GM10248 (cell line): Measurements from ENCODE around the gene NT5DC4.

Source experiments
- CTCF ChIA-PET: fragments of 300-600 bp; sonication (Branson Sonifier 250); formaldehyde crosslinking; extraction: SDS; loops from one replicate; lab custom pipeline; 2021; ENCODE audit warnings: antibody characterized with exemption; lab: Yijun Ruan, JAX
- POLR2A ChIA-PET: fragments of 350-650 bp; sonication (Branson Sonifier 250); formaldehyde crosslinking; extraction: SDS; loops from one replicate; lab custom pipeline; 2020; ENCODE audit warnings: antibody characterized with exemption; lab: Yijun Ruan, JAX
- DNase-seq: peaks from one replicate; pipeline ENCODE4 v3.0.0; 2012; ENCODE audit errors: extremely low spot score
- TF ChIP-seq, protein P1 (sequence below): IDR thresholded peaks from 2 replicates; pipeline ENCODE4 v1.5.1; 2012; ENCODE audit warnings: mild to moderate bottlenecking, low read depth; ENCODE audit errors: extremely low read depth, missing control alignments, control extremely low read depth

The NT5DC4 gene

DNA sequence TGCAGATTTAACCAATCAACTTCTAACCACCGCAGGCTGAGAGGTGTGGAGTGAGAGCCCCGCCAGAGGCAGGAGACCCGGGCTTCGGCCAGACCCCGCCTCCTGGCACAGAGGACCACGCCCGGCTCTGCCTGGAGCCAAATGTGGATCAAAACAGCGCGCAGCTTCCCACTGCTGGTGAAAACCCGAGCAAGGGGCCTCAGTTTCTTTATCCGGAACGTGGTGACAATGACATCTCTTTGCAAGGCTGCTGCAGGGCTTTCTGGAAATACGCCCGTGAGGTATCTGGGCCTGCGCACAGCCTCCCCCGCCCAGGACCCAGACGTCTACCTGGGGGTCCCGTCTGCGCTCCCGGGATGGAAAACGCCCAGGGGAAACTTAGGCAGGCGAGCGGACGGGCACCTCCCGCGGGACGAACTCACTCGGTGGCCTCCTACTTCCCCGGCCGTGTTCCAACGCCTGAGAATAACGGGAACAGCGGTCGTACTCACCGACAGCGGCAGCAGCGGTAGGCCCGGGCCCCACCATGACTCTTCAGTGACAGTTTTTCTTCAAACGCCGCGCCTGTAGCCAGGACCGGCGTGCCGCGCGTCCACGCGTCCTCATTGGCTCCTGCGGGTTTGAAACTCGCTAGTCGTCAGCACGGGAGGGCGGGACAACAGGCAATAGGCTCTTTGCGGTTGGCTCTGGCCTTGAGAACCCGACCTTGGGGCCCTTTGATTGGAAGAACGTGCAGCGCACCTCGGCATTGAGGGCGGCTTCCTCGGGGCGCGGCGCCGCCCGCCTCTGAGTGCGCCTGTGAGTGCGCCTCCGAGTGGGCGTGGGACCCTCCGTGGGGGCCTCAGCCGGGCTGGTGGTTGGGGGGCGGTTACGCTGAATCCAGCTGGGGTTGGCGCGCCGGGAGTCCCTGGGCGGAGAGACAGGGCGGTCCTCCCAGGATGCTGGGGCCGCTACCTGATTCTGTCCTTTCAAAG is 43.5 kb downstream of the NT5DC4 start, which contains the start of gene CKAP2L:
Gene CKAP2L, minus strand, starts transcription at position 539 of the 974 bp plus-strand sequence. Its CDS starts 11 bp downstream, at position 528.
- POLR2A ChIA-PET = no interaction called here
- CTCF ChIA-PET = interaction anchor here (0.8 to 4.6 kb wide), 6 partner anchors 10 to 410 kb away, joined by 3 to 23 read pairs (median 3); partner anchors contain the start of gene PSD4
- TF ChIP-seq, protein P1, sequence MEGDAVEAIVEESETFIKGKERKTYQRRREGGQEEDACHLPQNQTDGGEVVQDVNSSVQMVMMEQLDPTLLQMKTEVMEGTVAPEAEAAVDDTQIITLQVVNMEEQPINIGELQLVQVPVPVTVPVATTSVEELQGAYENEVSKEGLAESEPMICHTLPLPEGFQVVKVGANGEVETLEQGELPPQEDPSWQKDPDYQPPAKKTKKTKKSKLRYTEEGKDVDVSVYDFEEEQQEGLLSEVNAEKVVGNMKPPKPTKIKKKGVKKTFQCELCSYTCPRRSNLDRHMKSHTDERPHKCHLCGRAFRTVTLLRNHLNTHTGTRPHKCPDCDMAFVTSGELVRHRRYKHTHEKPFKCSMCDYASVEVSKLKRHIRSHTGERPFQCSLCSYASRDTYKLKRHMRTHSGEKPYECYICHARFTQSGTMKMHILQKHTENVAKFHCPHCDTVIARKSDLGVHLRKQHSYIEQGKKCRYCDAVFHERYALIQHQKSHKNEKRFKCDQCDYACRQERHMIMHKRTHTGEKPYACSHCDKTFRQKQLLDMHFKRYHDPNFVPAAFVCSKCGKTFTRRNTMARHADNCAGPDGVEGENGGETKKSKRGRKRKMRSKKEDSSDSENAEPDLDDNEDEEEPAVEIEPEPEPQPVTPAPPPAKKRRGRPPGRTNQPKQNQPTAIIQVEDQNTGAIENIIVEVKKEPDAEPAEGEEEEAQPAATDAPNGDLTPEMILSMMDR = no peak

DNA sequence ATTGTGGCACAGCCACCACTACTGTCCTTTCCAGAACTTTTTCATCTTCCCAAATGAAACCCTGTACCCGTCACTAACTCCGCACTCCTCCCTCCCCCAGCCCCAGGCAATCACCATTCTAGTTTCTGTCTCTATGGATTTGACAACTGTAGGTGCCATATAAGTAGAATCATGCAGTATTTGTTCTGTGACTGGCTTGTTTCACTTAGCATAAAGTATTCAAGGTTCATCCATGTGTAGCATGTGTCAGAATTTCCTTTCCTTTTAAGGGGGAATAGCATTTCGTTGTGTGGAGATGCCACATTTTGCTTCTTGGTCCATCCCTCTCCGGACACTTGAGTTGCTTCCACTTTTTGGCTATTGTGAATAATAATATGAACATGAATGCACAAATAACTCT is 44.4 kb downstream of the NT5DC4 start:
- DNase-seq = no peak
- POLR2A ChIA-PET = no interaction called here
- CTCF ChIA-PET = no interaction called here
- TF ChIP-seq, protein P1 = no peak

More for the DNA sequence above, 43.5 kb downstream of the NT5DC4 start, which contains the start of gene CKAP2L:
- peak; percentile 97 for DNase-seq

DNA sequence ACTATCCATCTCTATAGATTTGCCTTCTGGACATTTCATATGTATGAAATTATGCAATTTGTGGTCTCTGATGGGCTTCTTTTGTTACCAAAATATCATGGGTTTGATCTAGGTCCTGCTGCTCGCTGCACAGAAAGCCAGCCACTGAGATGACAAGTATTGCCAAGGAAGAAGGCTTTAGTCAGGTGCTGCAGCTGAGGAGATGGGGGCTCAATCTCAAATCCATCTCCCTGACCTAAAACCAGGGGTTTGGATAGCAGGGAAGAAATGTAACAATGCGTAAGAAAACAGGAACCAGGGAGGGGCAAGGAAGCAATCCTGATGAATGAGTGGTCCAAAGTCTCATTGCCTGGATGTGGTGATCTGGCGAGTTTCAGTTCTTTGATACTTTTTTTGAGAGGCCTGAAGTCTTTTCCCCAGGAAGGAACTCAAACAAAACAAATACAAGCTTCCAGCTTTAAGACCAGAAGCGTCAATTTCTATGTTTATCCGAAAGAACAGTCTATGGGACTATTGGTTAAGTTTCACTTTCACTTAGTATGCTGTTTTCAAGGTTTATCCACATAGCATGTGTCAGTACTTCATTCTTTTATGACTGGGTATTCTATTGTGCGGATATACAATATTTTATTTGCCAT is 47.0 kb downstream of the NT5DC4 start:
- POLR2A ChIA-PET = no interaction called here
- TF ChIP-seq, protein P1 = no peak
- no peak for DNase-seq
- CTCF ChIA-PET = interaction anchor here (1.3 to 3.6 kb wide), 4 partner anchors 19 to 174 kb away, joined by 3 to 15 read pairs (median 6); no protein-coding TSS in a partner anchor

DNA sequence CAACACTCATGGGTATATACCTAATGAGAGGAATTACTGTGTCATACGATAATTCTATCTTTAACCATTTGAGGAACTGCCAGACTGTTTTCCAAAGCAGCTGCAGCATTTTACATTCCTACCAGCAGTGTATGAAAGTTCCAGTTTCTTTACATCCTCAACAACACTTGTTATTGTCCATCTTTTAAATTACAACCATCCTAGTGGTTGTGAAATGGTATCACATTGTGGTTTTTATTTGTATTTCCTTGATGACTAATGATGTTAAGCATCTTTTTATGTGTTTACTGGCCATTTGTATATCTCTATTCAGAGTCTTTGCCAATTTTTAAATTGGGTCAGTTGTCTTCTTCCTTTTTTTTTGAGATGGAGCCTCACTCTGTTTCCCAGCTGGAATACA is 47.6 kb downstream of the NT5DC4 start:
- DNase-seq = no peak
- TF ChIP-seq, protein P1 = no peak
- CTCF ChIA-PET = interaction anchor here (0.8 to 3.6 kb wide), 6 partner anchors 8 to 173 kb away, joined by 3 to 15 read pairs (median 4); no protein-coding TSS in a partner anchor
- POLR2A ChIA-PET = no interaction called here

DNA sequence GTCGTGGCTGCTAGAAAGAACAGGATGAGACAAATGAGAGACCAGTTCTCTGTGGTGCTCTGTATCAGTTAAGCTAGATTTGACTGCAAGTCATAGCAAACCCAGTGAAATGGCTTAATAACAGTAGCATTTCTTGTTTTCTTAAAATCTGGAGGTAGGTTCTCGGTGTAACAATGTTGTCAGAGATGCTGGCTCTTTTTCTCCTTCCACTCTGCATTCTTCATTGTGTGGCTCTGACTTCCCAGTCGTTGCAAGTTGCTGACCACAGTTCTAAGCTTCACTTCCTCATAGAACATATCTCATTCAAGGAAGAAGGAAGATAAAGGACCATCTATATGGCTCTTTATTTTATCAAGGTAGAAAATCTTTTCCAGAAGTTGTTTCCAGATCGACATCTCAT is 51.5 kb downstream of the NT5DC4 start:
- no peak for DNase-seq
- POLR2A ChIA-PET = interaction anchor here (0.6 kb wide), 1 partner anchor 17 kb away, joined by 3 read pairs; no protein-coding TSS in a partner anchor
- CTCF ChIA-PET = interaction anchor here (0.7 to 1.8 kb wide), 5 partner anchors 9 to 169 kb away, joined by 3 to 4 read pairs (median 3); no protein-coding TSS in a partner anchor
- TF ChIP-seq, protein P1 = no peak
